ENCODE results near the gene SNRPA. TPM values are rescaled to one million over a fixed set of nuclear protein-coding genes. Genes with fewer than 3 reads are reported as not detected.
"Not testable (repeated sequence)": the region's sequence is repeated elsewhere in the genome, so short reads cannot be mapped to it uniquely, and the experiment has no call there.

Gene SNRPA
- total RNA-seq, 1 donor from 2014 or later: 243 TPM

GRCh38 chr19:40804783-40805242 is 53.8 kb downstream of the SNRPA start:
- intact Hi-C loops (cut with micrococcal nuclease): loop anchor here (5.0 kb wide), 1 partner anchor 547 kb away; the partner anchor contains the start of gene TGFB1
- DNase-seq (ENCODE audit: low spot score): no peak
- Mint-ChIP-seq H3K27ac (peak overlapping the region; percentile 98), H3K27me3 (ENCODE audit: insufficient read depth) (no peaks in the 10 kb centered on the region), H3K4me1 (ENCODE audit: low read depth) (peaks cover 83% of the 10 kb centered on the region), H3K9me3 (no peaks in the 10 kb centered on the region), H3K36me3 (ENCODE audit: low read depth) (peaks cover 48% of the 10 kb centered on the region), H3K4me3 (peak overlapping the region; percentile 97)

GRCh38 chr19:40805258-40805868 is 54.4 kb downstream of the SNRPA start:
- intact Hi-C loops (cut with micrococcal nuclease): no loop called here
- no peaks in the 10 kb centered on the region for H3K9me3 Mint-ChIP-seq
- DNase-seq (ENCODE audit: low spot score): peak; percentile 44
- H3K36me3 Mint-ChIP-seq (ENCODE audit: low read depth): peaks cover 46% of the 10 kb centered on the region
- H3K27me3 Mint-ChIP-seq (ENCODE audit: insufficient read depth): no peaks in the 10 kb centered on the region
- H3K4me3 Mint-ChIP-seq: peak overlapping the region; percentile 97
- peak overlapping the region; percentile 98 for H3K27ac Mint-ChIP-seq
- H3K4me1 Mint-ChIP-seq (ENCODE audit: low read depth): peaks cover 83% of the 10 kb centered on the region

GRCh38 chr19:40806423-40807146 is 55.6 kb downstream of the SNRPA start:
- Mint-ChIP-seq H3K27me3 (ENCODE audit: insufficient read depth) (no peaks in the 10 kb centered on the region), H3K4me3 (peak overlapping the region; percentile 97), H3K27ac (peak overlapping the region; percentile 98), H3K36me3 (ENCODE audit: low read depth) (peaks cover 48% of the 10 kb centered on the region), H3K4me1 (ENCODE audit: low read depth) (peaks cover 82% of the 10 kb centered on the region), H3K9me3 (no peaks in the 10 kb centered on the region)
- intact Hi-C loops (cut with micrococcal nuclease): loop anchor here (1.0 kb wide), 4 partner anchors 8 to 143 kb away; partner anchors contain the start of gene ACTMAP
- DNase-seq (ENCODE audit: low spot score): peak; percentile 74

GRCh38 chr19:40807147-40808020 is 56.4 kb downstream of the SNRPA start:
- DNase-seq (ENCODE audit: low spot score): no peak
- H3K4me1 Mint-ChIP-seq (ENCODE audit: low read depth): peaks cover 80% of the 10 kb centered on the region
- H3K9me3 Mint-ChIP-seq: no peaks in the 10 kb centered on the region
- H3K27ac Mint-ChIP-seq: peak overlapping the region; percentile 98
- H3K4me3 Mint-ChIP-seq: peak overlapping the region; percentile 77
- peaks cover under 1% of the 10 kb centered on the region for H3K27me3 Mint-ChIP-seq (ENCODE audit: insufficient read depth)
- intact Hi-C loops (cut with micrococcal nuclease): loop anchor here (1.0 kb wide), 2 partner anchors 30 to 57 kb away; partner anchors contain the start of gene ACTMAP
- H3K36me3 Mint-ChIP-seq (ENCODE audit: low read depth): peaks cover 43% of the 10 kb centered on the region

- no peaks in the 10 kb centered on the region for H3K9me3 Mint-ChIP-seq
- peak overlapping the region; percentile 23 for H3K4me3 Mint-ChIP-seq
- H3K36me3 Mint-ChIP-seq (ENCODE audit: low read depth): peaks cover 43% of the 10 kb centered on the region
- peaks cover 76% of the 10 kb centered on the region for H3K4me1 Mint-ChIP-seq (ENCODE audit: low read depth)
- peak overlapping the region; percentile 80 for H3K27ac Mint-ChIP-seq
- H3K27me3 Mint-ChIP-seq (ENCODE audit: insufficient read depth): peaks cover 4% of the 10 kb centered on the region
- intact Hi-C loops (cut with micrococcal nuclease): no loop called here
- DNase-seq (ENCODE audit: low spot score): no peak
Measured at GRCh38 chr19:40808021-40808325, 57.0 kb downstream of the SNRPA start.

GRCh38 chr19:40808497-40808896 is 57.5 kb downstream of the SNRPA start:
- H3K36me3 Mint-ChIP-seq (ENCODE audit: low read depth): peaks cover 43% of the 10 kb centered on the region
- no peak overlapping the region for H3K4me3 Mint-ChIP-seq
- DNase-seq (ENCODE audit: low spot score): no peak
- H3K9me3 Mint-ChIP-seq: no peaks in the 10 kb centered on the region
- peaks cover 71% of the 10 kb centered on the region for H3K4me1 Mint-ChIP-seq (ENCODE audit: low read depth)
- intact Hi-C loops (cut with micrococcal nuclease): no loop called here
- no peak overlapping the region for H3K27ac Mint-ChIP-seq
- H3K27me3 Mint-ChIP-seq (ENCODE audit: insufficient read depth): peaks cover 5% of the 10 kb centered on the region

- Mint-ChIP-seq H3K4me1 (ENCODE audit: low read depth) (peaks cover 61% of the 10 kb centered on the region), H3K9me3 (no peaks in the 10 kb centered on the region), H3K27ac (no peak overlapping the region), H3K27me3 (ENCODE audit: insufficient read depth) (peaks cover 15% of the 10 kb centered on the region), H3K36me3 (ENCODE audit: low read depth) (peaks cover 36% of the 10 kb centered on the region), H3K4me3 (peak overlapping the region; percentile 56)
- intact Hi-C loops (cut with micrococcal nuclease): no loop called here
- no peak for DNase-seq (ENCODE audit: low spot score)
Measured at GRCh38 chr19:40809358-40810086, 58.5 kb downstream of the SNRPA start.

GRCh38 chr19:40810160-40810559 is 59.2 kb downstream of the SNRPA start:
- DNase-seq (ENCODE audit: low spot score): no peak
- H3K9me3 Mint-ChIP-seq: no peaks in the 10 kb centered on the region
- peaks cover 20% of the 10 kb centered on the region for H3K27me3 Mint-ChIP-seq (ENCODE audit: insufficient read depth)
- H3K27ac Mint-ChIP-seq: no peak overlapping the region
- peaks cover 34% of the 10 kb centered on the region for H3K36me3 Mint-ChIP-seq (ENCODE audit: low read depth)
- H3K4me1 Mint-ChIP-seq (ENCODE audit: low read depth): peaks cover 54% of the 10 kb centered on the region
- peak overlapping the region; percentile 56 for H3K4me3 Mint-ChIP-seq
- intact Hi-C loops (cut with micrococcal nuclease): no loop called here

GRCh38 chr19:40810649-40811408 is 59.8 kb downstream of the SNRPA start:
- Mint-ChIP-seq H3K27me3 (ENCODE audit: insufficient read depth) (peaks cover 20% of the 10 kb centered on the region), H3K4me1 (ENCODE audit: low read depth) (peaks cover 48% of the 10 kb centered on the region), H3K4me3 (peak overlapping the region; percentile 94), H3K27ac (peak overlapping the region; percentile 68), H3K36me3 (ENCODE audit: low read depth) (peaks cover 34% of the 10 kb centered on the region)
- DNase-seq (ENCODE audit: low spot score): peak; percentile 55
- intact Hi-C loops (cut with micrococcal nuclease): loop anchor here (1.0 kb wide), 1 partner anchor 13 kb away; no protein-coding TSS in a partner anchor
- not testable (repeated sequence) for H3K9me3 Mint-ChIP-seq

- intact Hi-C loops (cut with micrococcal nuclease): loop anchor here (1.0 kb wide), 1 partner anchor 13 kb away; no protein-coding TSS in a partner anchor
- H3K36me3 Mint-ChIP-seq (ENCODE audit: low read depth): peaks cover 33% of the 10 kb centered on the region
- peaks cover 39% of the 10 kb centered on the region for H3K4me1 Mint-ChIP-seq (ENCODE audit: low read depth)
- H3K27me3 Mint-ChIP-seq (ENCODE audit: insufficient read depth): peaks cover 22% of the 10 kb centered on the region
- H3K27ac Mint-ChIP-seq: peak overlapping the region; percentile 63
- H3K4me3 Mint-ChIP-seq: peak overlapping the region; percentile 80
- H3K9me3 Mint-ChIP-seq: no peaks in the 10 kb centered on the region
- DNase-seq (ENCODE audit: low spot score): no peak
Measured at GRCh38 chr19:40811478-40812341, 60.7 kb downstream of the SNRPA start.

GRCh38 chr19:40812571-40812970 is 61.6 kb downstream of the SNRPA start:
- intact Hi-C loops (cut with micrococcal nuclease); DNase-seq (ENCODE audit: low spot score); H3K27ac Mint-ChIP-seq; H3K9me3 Mint-ChIP-seq: not testable (repeated sequence)
- Mint-ChIP-seq H3K4me1 (ENCODE audit: low read depth) (peaks cover 30% of the 10 kb centered on the region), H3K27me3 (ENCODE audit: insufficient read depth) (peaks cover 24% of the 10 kb centered on the region), H3K4me3 (peak overlapping the region; percentile 35), H3K36me3 (ENCODE audit: low read depth) (peaks cover 26% of the 10 kb centered on the region)

Data from activated T-helper 1 cell treated with anti-CD3 and anti-CD28 coated beads, Interleukin-12 subunit alpha, Interleukin-12 subunit beta, Interleukin-2, Interleukin-4 antibody, amounts not matched to agents 30 ng/mL and 10 ng/mL and 1 ng/mL, durations not matched to agents 14 hours and 24 hours and 36 hours (primary cell).